ENCODE data around the gene IL27RA. TPM values are rescaled to one million over a fixed set of nuclear protein-coding genes. Genes with fewer than 3 reads are reported as not detected.
A peak's percentile ranks its signal among the peaks of the same experiment; 100 is the strongest.

The IL27RA gene
- total RNA-seq, 4 donors from 2014 or later, result 0.85 to 7.4 (median 2.0) TPM

- no peaks in the 10 kb centered on the region for H3K27me3 ChIP-seq
- H3K27ac ChIP-seq, result no peak overlapping the region
- no peaks in the 10 kb centered on the region for H3K9me3 ChIP-seq
- H3K4me1 ChIP-seq, result peaks cover 0 to 18% (median 5%) of the 10 kb centered on the region in 4 donors
- H3K4me3 ChIP-seq, result peak overlapping the region in 2 of 4 donors; percentile 41 to 43
- DNase-seq, result no peak
- TF ChIP-seq POLR2A (IDR thresholded peaks at IDR 0.05) (no peak), CTCF (IDR thresholded peaks at IDR 0.05) (no peak)
- H3K36me3 ChIP-seq, result no peaks in the 10 kb centered on the region
These were observed 25.3 kb downstream of the IL27RA start for GRCh38 chr19:14056741-14057356.

- Histone ChIP-seq H3K27ac (no peak overlapping the region), H3K9me3 (no peaks in the 10 kb centered on the region), H3K36me3 (no peaks in the 10 kb centered on the region), H3K4me1 (peaks cover 0 to 21% (median 5%) of the 10 kb centered on the region in 4 donors), H3K27me3 (no peaks in the 10 kb centered on the region), H3K4me3 (no peak overlapping the region)
- DNase-seq, result no peak
- TF ChIP-seq POLR2A (IDR thresholded peaks at IDR 0.05) (no peak), CTCF (IDR thresholded peaks at IDR 0.05) (no peak)
These were observed 26.9 kb downstream of the IL27RA start for GRCh38 chr19:14058182-14059092.

- DNase-seq, result peak in 2 of 3 donors; percentile 58 to 61
- peaks cover 0 to 21% (median 5%) of the 10 kb centered on the region in 4 donors for H3K4me1 ChIP-seq
- H3K4me3 ChIP-seq, result no peak overlapping the region
These were observed 27.5 kb downstream of the IL27RA start for GRCh38 chr19:14059093-14059480.

GRCh38 chr19:14059652-14060155 is 28.1 kb downstream of the IL27RA start:
- TF ChIP-seq POLR2A (IDR thresholded peaks at IDR 0.05) (no peak), CTCF (IDR thresholded peaks at IDR 0.05) (no peak)
- Histone ChIP-seq H3K9me3 (no peaks in the 10 kb centered on the region), H3K4me1 (peaks cover 0 to 21% (median 5%) of the 10 kb centered on the region in 4 donors), H3K4me3 (no peak overlapping the region), H3K27me3 (peaks cover 0 to 3% of the 10 kb centered on the region in 2 donors), H3K27ac (no peak overlapping the region), H3K36me3 (no peaks in the 10 kb centered on the region)
- DNase-seq, result peak in 1 of 3 donors; percentile 47

More at GRCh38 chr19:14059093-14059480, 27.5 kb downstream of the IL27RA start:
- Histone ChIP-seq H3K36me3 (no peaks in the 10 kb centered on the region), H3K27me3 (no peaks in the 10 kb centered on the region), H3K27ac (no peak overlapping the region), H3K9me3 (no peaks in the 10 kb centered on the region)
- no peak for TF ChIP-seq POLR2A (IDR thresholded peaks at IDR 0.05)
- TF ChIP-seq CTCF (IDR thresholded peaks at IDR 0.05), result peak; percentile 5 to 67 (median 54)

GRCh38 chr19:14061081-14061749 is 29.7 kb downstream of the IL27RA start:
- Histone ChIP-seq H3K9me3 (no peaks in the 10 kb centered on the region), H3K27me3 (peaks cover 0 to 3% of the 10 kb centered on the region in 2 donors), H3K4me3 (peak overlapping the region in 2 of 4 donors; percentile 14 to 42), H3K36me3 (no peaks in the 10 kb centered on the region), H3K27ac (no peak overlapping the region), H3K4me1 (peaks cover 0 to 21% (median 5%) of the 10 kb centered on the region in 4 donors)
- no peak for DNase-seq
- TF ChIP-seq CTCF (IDR thresholded peaks at IDR 0.05) (no peak), POLR2A (IDR thresholded peaks at IDR 0.05) (no peak)

Data from Peyer's patch (tissue), 4 donors.